ENCODE data around the gene ISX.
A peak's percentile ranks its signal among the peaks of the same experiment; 100 is the strongest.

DNA sequence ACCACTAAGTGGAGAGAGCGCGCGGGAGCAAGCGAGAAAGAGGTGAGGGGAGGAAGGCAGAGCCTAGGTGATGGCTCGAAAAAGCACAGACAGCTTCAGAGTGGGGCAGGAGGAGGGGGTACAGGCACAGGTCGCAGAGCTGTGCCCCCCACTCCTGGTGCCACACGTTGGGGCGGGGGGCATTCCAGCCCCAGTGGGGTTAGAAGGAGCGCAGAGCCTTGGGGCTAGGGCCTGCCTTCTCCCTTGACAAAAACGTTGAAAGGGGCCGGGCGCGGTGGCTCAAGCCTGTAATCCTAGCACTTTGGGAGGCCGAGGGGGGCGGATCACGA, 41.6 kb upstream of the ISX start:
- TF ChIP-seq, protein P1, sequence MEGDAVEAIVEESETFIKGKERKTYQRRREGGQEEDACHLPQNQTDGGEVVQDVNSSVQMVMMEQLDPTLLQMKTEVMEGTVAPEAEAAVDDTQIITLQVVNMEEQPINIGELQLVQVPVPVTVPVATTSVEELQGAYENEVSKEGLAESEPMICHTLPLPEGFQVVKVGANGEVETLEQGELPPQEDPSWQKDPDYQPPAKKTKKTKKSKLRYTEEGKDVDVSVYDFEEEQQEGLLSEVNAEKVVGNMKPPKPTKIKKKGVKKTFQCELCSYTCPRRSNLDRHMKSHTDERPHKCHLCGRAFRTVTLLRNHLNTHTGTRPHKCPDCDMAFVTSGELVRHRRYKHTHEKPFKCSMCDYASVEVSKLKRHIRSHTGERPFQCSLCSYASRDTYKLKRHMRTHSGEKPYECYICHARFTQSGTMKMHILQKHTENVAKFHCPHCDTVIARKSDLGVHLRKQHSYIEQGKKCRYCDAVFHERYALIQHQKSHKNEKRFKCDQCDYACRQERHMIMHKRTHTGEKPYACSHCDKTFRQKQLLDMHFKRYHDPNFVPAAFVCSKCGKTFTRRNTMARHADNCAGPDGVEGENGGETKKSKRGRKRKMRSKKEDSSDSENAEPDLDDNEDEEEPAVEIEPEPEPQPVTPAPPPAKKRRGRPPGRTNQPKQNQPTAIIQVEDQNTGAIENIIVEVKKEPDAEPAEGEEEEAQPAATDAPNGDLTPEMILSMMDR (IDR thresholded peaks at IDR 0.05), result peak in 1 of 12 donors; percentile 5
- TF ChIP-seq POLR2A (IDR thresholded peaks at IDR 0.05), result no peak
